ENCODE data around the gene ODR4.

DNA sequence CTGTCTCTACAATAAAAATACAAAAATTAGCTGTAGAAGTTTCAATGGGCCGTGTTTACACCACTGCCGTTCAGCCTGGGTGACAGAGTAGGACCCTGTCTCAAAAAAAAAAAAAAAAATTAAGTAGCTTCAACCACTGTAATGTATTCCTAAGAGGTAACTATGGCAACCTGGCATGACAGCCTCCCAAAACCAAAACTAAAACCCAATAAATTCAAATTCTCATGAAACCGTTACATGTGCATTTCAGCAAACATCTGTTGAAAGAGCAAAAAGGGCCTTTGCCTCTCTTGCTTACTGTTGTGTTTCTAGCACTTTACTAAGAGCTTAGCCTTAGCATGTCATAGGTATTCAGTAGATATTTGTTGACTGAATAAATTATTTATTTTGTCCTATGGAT, 33.5 kb downstream of the ODR4 start:
- TF ChIP-seq POLR2A (IDR thresholded peaks at IDR 0.05; ENCODE audit: low read depth, low read length) (no peak), POLR2AphosphoS5 (IDR thresholded peaks at IDR 0.05; ENCODE audit: low read depth, low read length) (no peak), SPI1 (IDR thresholded peaks at IDR 0.05; ENCODE audit: low read depth, low read length) (no peak)

All from GM12891 (cell line).